Measurements from ENCODE around the gene LARGE2.

The LARGE2 gene

DNA sequence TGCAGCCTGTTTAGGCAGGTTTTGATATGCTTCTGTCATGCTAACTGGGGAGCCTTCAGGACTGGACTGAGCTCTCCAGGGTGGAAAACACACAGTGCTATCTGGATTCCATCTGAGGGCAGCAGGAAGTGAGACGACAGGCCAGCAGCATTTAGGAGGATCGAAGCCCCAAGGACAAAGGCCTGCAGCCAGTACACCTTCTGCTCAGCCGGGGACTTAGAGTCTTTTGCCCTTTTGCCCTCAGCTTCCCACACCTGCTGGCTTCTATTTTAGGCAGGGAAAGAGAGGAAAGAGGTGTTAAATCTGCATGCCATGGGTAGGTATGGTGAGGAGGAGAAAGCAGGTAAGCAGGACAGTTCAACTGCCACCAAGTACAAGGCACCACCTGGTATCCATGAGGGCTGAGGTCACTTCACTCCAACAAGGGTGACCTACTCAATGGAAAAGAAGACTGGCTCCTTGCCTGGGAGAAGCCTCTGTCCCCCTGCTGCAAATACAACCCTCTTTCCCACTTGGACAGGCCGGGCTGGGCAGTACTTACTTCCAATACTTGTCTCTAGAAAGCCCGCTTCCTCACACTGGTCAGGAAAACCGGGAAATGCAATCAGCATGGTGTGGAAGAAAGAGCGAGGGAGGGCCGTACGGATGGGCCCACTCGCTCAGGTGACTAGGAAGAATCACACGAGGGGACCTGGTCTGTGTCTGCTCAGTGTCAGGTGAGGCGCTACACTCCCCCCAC is 12.3 kb downstream of the LARGE2 start:
- no peak for TF ChIP-seq CTCF (IDR thresholded peaks at IDR 0.05)
- H3K4me1 ChIP-seq (ENCODE audit: control insufficient read depth in 1 of 2, insufficient read depth in 1 of 2, low read depth in 1 of 2, low read length in 1 of 2): peaks cover 16 to 32% of the 10 kb centered on the region in 2 experiments
- H3K4me3 ChIP-seq (ENCODE audit: low read depth in 1 of 2, low read length in 1 of 2): no peak overlapping the region
- H3K36me3 ChIP-seq: peaks cover 87% of the 10 kb centered on the region
- H3K9me3 ChIP-seq: no peaks in the 10 kb centered on the region
- no peak overlapping the region for H3K27ac ChIP-seq
- no peaks in the 10 kb centered on the region for H3K27me3 ChIP-seq

- Histone ChIP-seq H3K4me3 (ENCODE audit: low read depth in 1 of 2, low read length in 1 of 2) (no peak overlapping the region), H3K9me3 (no peaks in the 10 kb centered on the region), H3K36me3 (peaks cover 91% of the 10 kb centered on the region), H3K27ac (no peak overlapping the region), H3K27me3 (no peaks in the 10 kb centered on the region), H3K4me1 (ENCODE audit: control insufficient read depth in 1 of 2, insufficient read depth in 1 of 2, low read depth in 1 of 2, low read length in 1 of 2) (peaks cover 15 to 24% of the 10 kb centered on the region in 2 experiments)
- TF ChIP-seq CTCF (IDR thresholded peaks at IDR 0.05): no peak
Observed at GRCh38 chr11:45935349-45936064, 13.1 kb downstream of the LARGE2 start.

- H3K4me3 ChIP-seq (ENCODE audit: low read depth in 1 of 2, low read length in 1 of 2): no peak overlapping the region
- H3K27ac ChIP-seq: no peak overlapping the region
- H3K9me3 ChIP-seq: no peaks in the 10 kb centered on the region
- no peak for TF ChIP-seq CTCF (IDR thresholded peaks at IDR 0.05)
- H3K4me1 ChIP-seq (ENCODE audit: control insufficient read depth in 1 of 2, insufficient read depth in 1 of 2, low read depth in 1 of 2, low read length in 1 of 2): peaks cover 6 to 13% of the 10 kb centered on the region in 2 experiments
- H3K36me3 ChIP-seq: peaks cover 91% of the 10 kb centered on the region
- H3K27me3 ChIP-seq: no peaks in the 10 kb centered on the region
Observed at GRCh38 chr11:45936511-45937054, 14.1 kb downstream of the LARGE2 start.

DNA sequence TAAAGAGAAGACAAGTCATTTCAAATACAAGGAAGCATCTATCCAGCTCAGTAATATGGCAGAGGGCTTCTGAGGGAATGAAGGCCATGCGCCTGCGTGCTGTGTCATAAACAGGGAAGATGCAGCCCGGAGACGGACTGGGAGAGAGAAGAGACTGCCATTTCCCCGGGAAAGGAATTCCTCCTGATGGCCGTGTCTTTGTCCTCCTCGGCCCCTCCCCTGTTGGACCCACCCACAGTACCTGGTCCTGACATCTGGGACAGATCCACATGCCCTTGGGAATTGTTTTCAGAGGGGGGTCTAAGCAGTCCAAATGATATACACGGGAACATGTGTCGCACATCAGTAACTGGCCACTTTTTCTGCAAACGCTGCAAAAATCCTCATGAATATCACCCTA is 15.5 kb downstream of the LARGE2 start:
- Histone ChIP-seq H3K4me3 (ENCODE audit: low read depth in 1 of 2, low read length in 1 of 2) (no peak overlapping the region), H3K27ac (no peak overlapping the region), H3K4me1 (ENCODE audit: control insufficient read depth in 1 of 2, insufficient read depth in 1 of 2, low read depth in 1 of 2, low read length in 1 of 2) (peaks cover 0 to 7% of the 10 kb centered on the region in 2 experiments), H3K27me3 (no peaks in the 10 kb centered on the region), H3K9me3 (no peaks in the 10 kb centered on the region), H3K36me3 (peaks cover 91% of the 10 kb centered on the region)
- TF ChIP-seq CTCF (IDR thresholded peaks at IDR 0.05): no peak

DNA sequence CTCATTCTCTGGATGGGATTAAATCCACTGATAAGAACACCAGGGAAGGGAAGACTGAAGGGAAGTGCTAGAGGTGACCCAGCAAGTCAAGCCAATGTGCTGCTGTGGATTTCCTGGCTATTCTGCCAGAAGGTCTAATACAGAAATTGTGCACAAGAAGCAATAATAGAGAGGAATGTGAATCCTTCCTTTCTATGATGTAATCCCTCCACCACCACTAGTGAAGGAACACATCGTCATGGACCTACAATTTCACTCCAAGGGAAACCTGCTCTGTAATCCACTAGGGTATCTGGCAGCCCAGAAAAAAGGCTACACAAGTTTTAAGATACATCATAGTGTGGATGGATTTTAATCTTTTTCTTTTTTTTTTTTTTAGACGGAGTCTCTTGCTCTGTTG is 17.4 kb downstream of the LARGE2 start:
- Histone ChIP-seq H3K36me3 (peaks cover 90% of the 10 kb centered on the region), H3K4me1 (ENCODE audit: control insufficient read depth in 1 of 2, insufficient read depth in 1 of 2, low read depth in 1 of 2, low read length in 1 of 2) (no peaks in the 10 kb centered on the region), H3K4me3 (ENCODE audit: low read depth in 1 of 2, low read length in 1 of 2) (no peak overlapping the region), H3K27ac (no peak overlapping the region), H3K9me3 (no peaks in the 10 kb centered on the region), H3K27me3 (no peaks in the 10 kb centered on the region)
- TF ChIP-seq CTCF (IDR thresholded peaks at IDR 0.05): no peak

All from neutrophil (primary cell).